OCI-LY7 (cell line): ENCODE results near the gene KBTBD13.
"Not testable (repeated sequence)": the region's sequence is repeated elsewhere in the genome, so short reads cannot be mapped to it uniquely, and the experiment has no call there.

Experiments
- EZH2phosphoT487 ChIP-seq: fragments of 200-600 bp; sonication (generic); IDR thresholded peaks from 2 replicates; pipeline ENCODE4 v1.6.1; 2018; ENCODE audit warnings: low read depth, borderline replicate concordance, mild to moderate bottlenecking, mixed run types, antibody characterized with exemption, low read length, moderate library complexity, mixed read lengths
- TF ChIP-seq, protein P1 (sequence below): fragments of 200-600 bp; sonication (generic); conservative IDR thresholded peaks from 2 replicates; pipeline ENCODE4 v1.5.1; 2014; ENCODE audit warnings: mild to moderate bottlenecking, antibody characterized with exemption, low read length, moderate library complexity, mixed read lengths

GRCh38 chr15:65075607-65076395 lies 745 bp upstream of the KBTBD13 start:
- TF ChIP-seq, protein P1, sequence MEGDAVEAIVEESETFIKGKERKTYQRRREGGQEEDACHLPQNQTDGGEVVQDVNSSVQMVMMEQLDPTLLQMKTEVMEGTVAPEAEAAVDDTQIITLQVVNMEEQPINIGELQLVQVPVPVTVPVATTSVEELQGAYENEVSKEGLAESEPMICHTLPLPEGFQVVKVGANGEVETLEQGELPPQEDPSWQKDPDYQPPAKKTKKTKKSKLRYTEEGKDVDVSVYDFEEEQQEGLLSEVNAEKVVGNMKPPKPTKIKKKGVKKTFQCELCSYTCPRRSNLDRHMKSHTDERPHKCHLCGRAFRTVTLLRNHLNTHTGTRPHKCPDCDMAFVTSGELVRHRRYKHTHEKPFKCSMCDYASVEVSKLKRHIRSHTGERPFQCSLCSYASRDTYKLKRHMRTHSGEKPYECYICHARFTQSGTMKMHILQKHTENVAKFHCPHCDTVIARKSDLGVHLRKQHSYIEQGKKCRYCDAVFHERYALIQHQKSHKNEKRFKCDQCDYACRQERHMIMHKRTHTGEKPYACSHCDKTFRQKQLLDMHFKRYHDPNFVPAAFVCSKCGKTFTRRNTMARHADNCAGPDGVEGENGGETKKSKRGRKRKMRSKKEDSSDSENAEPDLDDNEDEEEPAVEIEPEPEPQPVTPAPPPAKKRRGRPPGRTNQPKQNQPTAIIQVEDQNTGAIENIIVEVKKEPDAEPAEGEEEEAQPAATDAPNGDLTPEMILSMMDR = not testable (repeated sequence)
- not testable (repeated sequence) for TF ChIP-seq EZH2phosphoT487
